ENCODE measurements around the gene DCAF4. TPM values are rescaled to one million over a fixed set of nuclear protein-coding genes. Genes with fewer than 3 reads are reported as not detected.

The DCAF4 gene
- total RNA-seq, 1 donor from 2014 or later = 9.5 TPM

DNA sequence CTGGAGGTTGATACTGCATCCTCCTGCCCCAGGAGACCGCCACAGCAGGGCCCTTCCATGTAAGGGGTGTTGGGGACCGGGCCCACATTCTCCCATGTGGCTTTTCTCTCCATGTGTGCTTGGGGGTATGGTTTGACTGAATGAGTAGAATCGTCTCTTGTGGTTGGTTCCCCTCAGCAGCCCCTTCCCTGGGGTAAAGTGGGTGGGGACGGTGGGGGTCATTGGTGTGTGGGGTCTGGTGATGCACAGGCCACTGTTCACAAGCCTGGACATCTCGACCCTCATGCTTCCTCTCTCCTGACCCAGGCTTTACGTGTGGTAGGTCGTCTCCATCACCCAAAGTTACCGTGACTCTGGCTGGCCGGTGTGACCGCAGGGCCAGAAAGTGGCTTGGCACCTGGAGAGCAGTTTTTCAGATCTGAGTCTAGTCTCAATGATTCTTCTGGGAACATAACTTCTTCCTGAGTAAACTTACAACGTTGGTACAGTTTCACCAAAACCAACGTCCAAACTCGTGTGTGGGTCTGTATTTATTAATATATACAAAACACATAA is 17.7 kb downstream of the DCAF4 start:
- no peak for DNase-seq (ENCODE audit: low read depth, low spot score)
- no peaks in the 10 kb centered on the region for H3K27me3 Mint-ChIP-seq (ENCODE audit: low read depth)
- H3K27ac Mint-ChIP-seq (ENCODE audit: unreplicated experiment) = no peak overlapping the region
- no peak overlapping the region for H3K4me3 Mint-ChIP-seq
- H3K4me1 Mint-ChIP-seq = peaks cover 8% of the 10 kb centered on the region
- no peaks in the 10 kb centered on the region for H3K9me3 Mint-ChIP-seq
- TF ChIP-seq, protein P1, sequence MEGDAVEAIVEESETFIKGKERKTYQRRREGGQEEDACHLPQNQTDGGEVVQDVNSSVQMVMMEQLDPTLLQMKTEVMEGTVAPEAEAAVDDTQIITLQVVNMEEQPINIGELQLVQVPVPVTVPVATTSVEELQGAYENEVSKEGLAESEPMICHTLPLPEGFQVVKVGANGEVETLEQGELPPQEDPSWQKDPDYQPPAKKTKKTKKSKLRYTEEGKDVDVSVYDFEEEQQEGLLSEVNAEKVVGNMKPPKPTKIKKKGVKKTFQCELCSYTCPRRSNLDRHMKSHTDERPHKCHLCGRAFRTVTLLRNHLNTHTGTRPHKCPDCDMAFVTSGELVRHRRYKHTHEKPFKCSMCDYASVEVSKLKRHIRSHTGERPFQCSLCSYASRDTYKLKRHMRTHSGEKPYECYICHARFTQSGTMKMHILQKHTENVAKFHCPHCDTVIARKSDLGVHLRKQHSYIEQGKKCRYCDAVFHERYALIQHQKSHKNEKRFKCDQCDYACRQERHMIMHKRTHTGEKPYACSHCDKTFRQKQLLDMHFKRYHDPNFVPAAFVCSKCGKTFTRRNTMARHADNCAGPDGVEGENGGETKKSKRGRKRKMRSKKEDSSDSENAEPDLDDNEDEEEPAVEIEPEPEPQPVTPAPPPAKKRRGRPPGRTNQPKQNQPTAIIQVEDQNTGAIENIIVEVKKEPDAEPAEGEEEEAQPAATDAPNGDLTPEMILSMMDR (conservative IDR thresholded peaks at IDR 0.05) = no peak
- H3K36me3 Mint-ChIP-seq (ENCODE audit: low read depth) = peaks cover 5% of the 10 kb centered on the region

DNA sequence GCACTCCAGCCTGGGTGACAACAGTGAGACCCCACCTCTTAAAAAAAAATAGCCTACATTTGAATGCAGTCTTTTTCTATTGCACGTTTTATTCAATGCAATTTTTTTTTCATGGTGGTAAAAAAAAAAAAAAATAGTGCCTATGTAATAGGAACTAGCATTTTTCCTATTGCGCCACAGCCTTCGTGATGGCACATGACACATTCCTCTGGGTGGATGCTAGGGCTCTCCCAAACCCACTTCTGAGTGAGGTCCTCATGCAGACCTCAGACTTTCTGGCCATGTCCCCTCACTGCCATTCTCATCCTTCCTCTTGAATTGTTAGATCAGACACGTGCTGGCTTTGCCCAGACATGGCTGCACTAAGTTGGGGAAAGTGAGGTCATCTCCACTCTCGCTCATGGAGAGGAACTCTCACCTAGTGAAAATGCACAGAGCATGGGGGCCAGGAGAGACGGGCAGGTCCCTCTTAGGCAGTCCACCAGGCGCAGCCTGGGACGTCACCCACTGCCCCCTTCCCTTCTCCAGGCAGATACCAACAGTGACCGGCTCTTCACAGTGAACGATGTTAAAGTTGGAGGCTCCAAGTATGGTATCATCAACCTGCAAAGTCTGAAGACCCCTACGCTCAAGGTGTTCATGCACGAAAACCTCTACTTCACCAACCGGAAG is 19.2 kb downstream of the DCAF4 start:
- DNase-seq (ENCODE audit: low read depth, low spot score) = no peak
- Mint-ChIP-seq H3K27ac (ENCODE audit: unreplicated experiment) (no peak overlapping the region), H3K27me3 (ENCODE audit: low read depth) (no peaks in the 10 kb centered on the region), H3K36me3 (ENCODE audit: low read depth) (peaks cover 2% of the 10 kb centered on the region), H3K4me1 (peaks cover 4% of the 10 kb centered on the region), H3K9me3 (no peaks in the 10 kb centered on the region), H3K4me3 (no peak overlapping the region)
- TF ChIP-seq, protein P1 (conservative IDR thresholded peaks at IDR 0.05) = no peak

DNA sequence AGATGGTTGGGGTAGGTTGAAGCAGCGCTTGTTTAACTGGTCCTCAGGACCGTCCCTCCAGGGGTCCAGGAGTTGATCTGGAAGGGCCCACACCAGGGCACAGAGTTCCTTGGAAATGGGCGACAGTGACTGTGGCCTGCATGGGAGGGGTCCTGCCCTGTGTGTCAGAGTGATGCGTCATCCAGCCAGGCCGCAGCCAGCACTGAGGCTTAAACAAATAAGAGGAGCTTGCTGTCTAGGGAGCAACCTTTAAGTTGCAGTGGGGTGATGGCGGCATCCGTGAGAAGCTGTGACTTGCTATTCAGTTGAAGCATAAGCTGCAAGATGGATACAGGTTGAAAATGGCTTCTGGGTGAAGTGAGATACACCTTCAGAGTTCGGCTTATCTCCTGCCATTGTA is 20.2 kb downstream of the DCAF4 start:
- H3K27ac Mint-ChIP-seq (ENCODE audit: unreplicated experiment) = no peak overlapping the region
- H3K9me3 Mint-ChIP-seq = no peaks in the 10 kb centered on the region
- DNase-seq (ENCODE audit: low read depth, low spot score) = no peak
- H3K4me1 Mint-ChIP-seq = peaks cover 4% of the 10 kb centered on the region
- H3K27me3 Mint-ChIP-seq (ENCODE audit: low read depth) = no peaks in the 10 kb centered on the region
- no peak overlapping the region for H3K4me3 Mint-ChIP-seq
- TF ChIP-seq, protein P1 (conservative IDR thresholded peaks at IDR 0.05) = no peak
- peaks cover 2% of the 10 kb centered on the region for H3K36me3 Mint-ChIP-seq (ENCODE audit: low read depth)

DNA sequence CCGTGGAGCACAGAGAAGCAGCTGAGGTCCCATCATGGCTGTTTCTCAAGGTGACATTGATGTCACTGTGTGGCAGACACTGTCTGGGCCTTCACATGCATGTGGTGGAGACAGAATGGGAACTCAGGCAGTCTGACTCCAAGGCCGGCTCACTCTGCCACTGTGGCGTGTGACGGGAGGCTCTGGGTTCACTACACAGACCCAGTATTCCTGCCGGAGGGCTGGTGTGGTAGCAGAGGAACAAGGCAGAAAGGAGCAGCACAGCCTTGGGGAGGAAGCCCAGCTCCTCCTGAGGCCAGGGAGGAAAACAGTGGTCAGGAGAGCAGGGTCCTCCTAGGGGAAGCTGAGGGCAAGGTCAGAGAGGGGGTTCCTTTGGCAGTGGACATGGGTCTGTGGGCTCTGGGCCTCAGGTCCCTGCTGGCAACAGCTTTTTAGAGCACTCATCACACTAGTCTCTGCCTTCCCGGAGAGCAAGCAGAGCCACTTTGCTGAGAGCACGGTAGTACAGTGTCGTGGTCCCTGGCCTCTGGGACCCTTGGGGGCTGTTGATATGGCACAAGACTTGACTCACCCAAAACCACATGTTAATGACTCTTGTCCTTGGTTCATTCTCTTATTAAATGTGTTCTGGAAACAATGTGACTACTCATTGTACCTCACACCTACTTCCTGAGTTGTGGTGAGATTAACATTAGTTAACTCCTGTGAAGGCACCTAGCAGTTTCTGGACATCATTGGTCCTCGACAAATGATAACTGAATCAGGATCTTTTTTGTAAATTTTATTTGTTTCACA is 21.3 kb downstream of the DCAF4 start:
- no peak overlapping the region for H3K4me3 Mint-ChIP-seq
- TF ChIP-seq, protein P1 (conservative IDR thresholded peaks at IDR 0.05) = no peak
- no peak for DNase-seq (ENCODE audit: low read depth, low spot score)
- H3K36me3 Mint-ChIP-seq (ENCODE audit: low read depth) = no peaks in the 10 kb centered on the region
- H3K27ac Mint-ChIP-seq (ENCODE audit: unreplicated experiment) = no peak overlapping the region
- no peaks in the 10 kb centered on the region for H3K9me3 Mint-ChIP-seq
- H3K4me1 Mint-ChIP-seq = no peaks in the 10 kb centered on the region
- H3K27me3 Mint-ChIP-seq (ENCODE audit: low read depth) = no peaks in the 10 kb centered on the region

DNA sequence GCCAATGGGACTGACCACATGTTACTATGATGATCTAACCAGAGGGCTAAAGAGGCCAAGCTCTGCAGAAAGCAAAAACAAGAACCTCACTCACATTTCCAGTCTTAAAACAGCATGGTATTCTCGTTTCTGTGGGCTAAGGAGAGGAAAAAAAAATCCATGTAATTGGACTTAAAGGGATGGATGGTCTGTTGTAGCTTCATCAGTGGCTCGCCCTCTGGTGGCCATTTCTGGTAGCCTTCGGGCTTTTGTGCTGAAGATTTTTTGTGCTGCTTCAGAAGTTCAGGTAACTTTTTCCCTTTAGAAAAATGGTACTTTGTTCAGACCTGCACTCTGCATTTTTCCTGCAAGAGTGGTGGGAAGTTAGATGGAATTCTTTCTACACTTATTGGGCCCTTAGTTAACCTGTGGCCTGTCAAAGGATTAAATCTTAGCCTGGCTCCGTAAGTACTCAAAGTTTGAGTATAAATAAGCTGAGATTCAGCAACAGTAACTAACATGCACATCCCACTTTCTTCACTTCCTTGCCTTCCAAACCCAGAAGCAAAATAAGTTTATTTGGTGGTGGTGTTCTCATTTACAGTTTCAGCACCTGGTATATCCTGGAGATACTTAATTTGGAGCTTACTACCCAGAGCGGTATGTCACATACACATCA is 22.3 kb downstream of the DCAF4 start:
- Mint-ChIP-seq H3K36me3 (ENCODE audit: low read depth) (no peaks in the 10 kb centered on the region), H3K4me3 (no peak overlapping the region), H3K27me3 (ENCODE audit: low read depth) (no peaks in the 10 kb centered on the region), H3K4me1 (no peaks in the 10 kb centered on the region), H3K9me3 (no peaks in the 10 kb centered on the region), H3K27ac (ENCODE audit: unreplicated experiment) (no peak overlapping the region)
- DNase-seq (ENCODE audit: low read depth, low spot score) = peak; percentile 75
- TF ChIP-seq, protein P1 (conservative IDR thresholded peaks at IDR 0.05) = peak; percentile 89

Data from neural crest cell (in vitro differentiated cells).